ENCODE data around the gene MGLL. TPM values are rescaled to one million over a fixed set of nuclear protein-coding genes. Genes with fewer than 3 reads are reported as not detected.
A peak's percentile ranks its signal among the peaks of the same experiment; 100 is the strongest.

The MGLL gene
- 10 to 100 TPM; 21.3 to 28.0 (median 26.9) TPM for polyA plus RNA-seq (ENCODE audit: insufficient read length in 4 of 4)

- peak in 1 of 4 donors; percentile 23 for DNase-seq (ENCODE audit: low read depth in 4 of 4, low spot score in 2 of 4)
These were observed at the start of gene MGLL for GRCh38 chr3:127822041-127822681. Gene MGLL (minus strand): TSS chr3:127822515. CDS start chr3:127822318, 197 bp downstream.

GRCh38 chr3:127870156-127870555, 47.8 kb upstream of the MGLL start:
- DNase-seq (ENCODE audit: low read depth in 4 of 4, low spot score in 2 of 4), result no peak

GRCh38 chr3:127867986-127868385, 45.7 kb upstream of the MGLL start:
- DNase-seq (ENCODE audit: low read depth in 4 of 4, low spot score in 2 of 4), result no peak

- no peak for DNase-seq (ENCODE audit: low read depth in 4 of 4, low spot score in 2 of 4)
These were observed 45.1 kb upstream of the MGLL start for GRCh38 chr3:127867412-127867811.

GRCh38 chr3:127865941-127866340, 43.6 kb upstream of the MGLL start:
- no peak for DNase-seq (ENCODE audit: low read depth in 4 of 4, low spot score in 2 of 4)

- no peak for DNase-seq (ENCODE audit: low read depth in 4 of 4, low spot score in 2 of 4)
These were observed 37.9 kb upstream of the MGLL start for GRCh38 chr3:127860211-127860696.

- DNase-seq (ENCODE audit: low read depth in 4 of 4, low spot score in 2 of 4), result no peak
These were observed 37.4 kb upstream of the MGLL start for GRCh38 chr3:127859730-127860129.

- no peak for DNase-seq (ENCODE audit: low read depth in 4 of 4, low spot score in 2 of 4)
These were observed 36.6 kb upstream of the MGLL start for GRCh38 chr3:127858937-127859336.

GRCh38 chr3:127858521-127858920, 36.2 kb upstream of the MGLL start:
- no peak for DNase-seq (ENCODE audit: low read depth in 4 of 4, low spot score in 2 of 4)

GRCh38 chr3:127857333-127857732, 35.0 kb upstream of the MGLL start:
- no peak for DNase-seq (ENCODE audit: low read depth in 4 of 4, low spot score in 2 of 4)

GRCh38 chr3:127856801-127857200, 34.5 kb upstream of the MGLL start:
- no peak for DNase-seq (ENCODE audit: low read depth in 4 of 4, low spot score in 2 of 4)

GRCh38 chr3:127855246-127855645, 32.9 kb upstream of the MGLL start:
- DNase-seq (ENCODE audit: low read depth in 4 of 4, low spot score in 2 of 4), result no peak

- DNase-seq (ENCODE audit: low read depth in 4 of 4, low spot score in 2 of 4), result no peak
These were observed 31.4 kb upstream of the MGLL start for GRCh38 chr3:127853681-127854080.

- DNase-seq (ENCODE audit: low read depth in 4 of 4, low spot score in 2 of 4), result no peak
These were observed 29.6 kb upstream of the MGLL start for GRCh38 chr3:127851899-127852298.

- DNase-seq (ENCODE audit: low read depth in 4 of 4, low spot score in 2 of 4), result no peak
These were observed 27.1 kb upstream of the MGLL start for GRCh38 chr3:127849368-127849767.

GRCh38 chr3:127848131-127849129, 26.1 kb upstream of the MGLL start:
- no peak for DNase-seq (ENCODE audit: low read depth in 4 of 4, low spot score in 2 of 4)

- DNase-seq (ENCODE audit: low read depth in 4 of 4, low spot score in 2 of 4), result no peak
These were observed 25.0 kb upstream of the MGLL start for GRCh38 chr3:127847236-127847720.

- DNase-seq (ENCODE audit: low read depth in 4 of 4, low spot score in 2 of 4), result no peak
These were observed 24.3 kb upstream of the MGLL start for GRCh38 chr3:127846576-127846975.

GRCh38 chr3:127844326-127844942, 22.1 kb upstream of the MGLL start:
- no peak for DNase-seq (ENCODE audit: low read depth in 4 of 4, low spot score in 2 of 4)

GRCh38 chr3:127840671-127841070, 18.4 kb upstream of the MGLL start:
- DNase-seq (ENCODE audit: low read depth in 4 of 4, low spot score in 2 of 4), result no peak

- DNase-seq (ENCODE audit: low read depth in 4 of 4, low spot score in 2 of 4), result no peak
These were observed 16.8 kb upstream of the MGLL start for GRCh38 chr3:127839099-127839498.
